HEK293 (cell line): ENCODE measurements around the gene RPS6KA2.
A peak's percentile ranks its signal among the peaks of the same experiment; 100 is the strongest.
"Not testable (repeated sequence)": the region's sequence is repeated elsewhere in the genome, so short reads cannot be mapped to it uniquely, and the experiment has no call there.

Source experiments
- CTCF ChIA-PET: fragments of 350-600 bp; formaldehyde crosslinking; extraction: SDS; loops from one replicate; lab custom pipeline; 2021; ENCODE audit warnings: antibody characterized with exemption; lab: Yijun Ruan, JAX
- POLR2A ChIA-PET: fragments of 300-600 bp; formaldehyde crosslinking; extraction: SDS; loops from one replicate; lab custom pipeline; 2020; ENCODE audit warnings: antibody characterized with exemption, inconsistent platforms; lab: Yijun Ruan, JAX
- H3K27ac ChIP-seq: fragments of 200-500 bp; sonication (Bioruptor generic); 2 replicates; pipeline ENCODE4 v1.5.1; 2014; ENCODE audit warnings: low read depth, low read length, control low read depth, inconsistent platforms; ENCODE audit errors: extremely low read depth
- H3K36me3 ChIP-seq, 2 experiments: fragments of 200-500 bp in 1 of 2; sonication (Bioruptor generic) in 1 of 2; 1 replicate in 1 of 2; 2 replicates in 1 of 2; pipeline ENCODE4 v1.5.1; 2014 to 2017; ENCODE audit warnings: inconsistent platforms in 2 of 2, low read length in 2 of 2; ENCODE audit not compliant: control insufficient read depth in 2 of 2, insufficient read depth in 1 of 2
- H3K4me1 ChIP-seq: fragments of 200-500 bp; sonication (Bioruptor generic); 2 replicates; pipeline ENCODE4 v1.5.1; 2014; ENCODE audit warnings: mild to moderate bottlenecking, low read length, inconsistent platforms; ENCODE audit not compliant: control insufficient read depth, insufficient read depth
- H3K4me3 ChIP-seq: 2 replicates; pipeline ENCODE4 v1.5.1; 2011; ENCODE audit warnings: low read depth, mild to moderate bottlenecking, control low read depth, low read length, moderate library complexity
- H3K9me3 ChIP-seq: fragments of 200-500 bp; sonication (Bioruptor generic); 2 replicates; pipeline ENCODE4 v1.5.1; 2014; ENCODE audit warnings: low read depth, low read length, inconsistent platforms; ENCODE audit not compliant: control insufficient read depth, insufficient read depth
- HOXC10 ChIP-seq: sonication (generic); formaldehyde crosslinking; IDR thresholded peaks from 2 replicates; pipeline ENCODE4 v1.8.1; 2023; ENCODE audit warnings: mild to moderate bottlenecking, missing genetic modification reagents
- KLF7 ChIP-seq: fragments of 450-650 bp; formaldehyde crosslinking; IDR thresholded peaks from 2 replicates; pipeline ENCODE4 v1.5.1; 2016; ENCODE audit warnings: missing biosample characterization, missing genetic modification characterization, borderline replicate concordance
- KLF9 ChIP-seq: fragments of 450-650 bp; formaldehyde crosslinking; IDR thresholded peaks from 2 replicates; pipeline ENCODE4 v1.5.1; 2016; ENCODE audit warnings: missing biosample characterization, missing genetic modification characterization, low read depth
- OVOL3 ChIP-seq: fragments of 450-650 bp; formaldehyde crosslinking; IDR thresholded peaks from 2 replicates; pipeline ENCODE4 v1.5.1; 2016; ENCODE audit warnings: missing biosample characterization, missing genetic modification characterization
- PRDM10 ChIP-seq: fragments of 450-650 bp; formaldehyde crosslinking; IDR thresholded peaks from 2 replicates; pipeline ENCODE4 v1.5.1; 2016; ENCODE audit warnings: missing biosample characterization, missing genetic modification characterization
- SCRT2 ChIP-seq: fragments of 450-650 bp; formaldehyde crosslinking; IDR thresholded peaks from 2 replicates; pipeline ENCODE4 v1.5.1; 2016; ENCODE audit warnings: missing biosample characterization, missing genetic modification characterization
- ZBTB20 ChIP-seq: fragments of 450-650 bp; formaldehyde crosslinking; IDR thresholded peaks from 2 replicates; pipeline ENCODE4 v1.5.1; 2016; ENCODE audit warnings: missing biosample characterization, missing genetic modification characterization
- ZFP41 ChIP-seq: fragments of 450-650 bp; formaldehyde crosslinking; IDR thresholded peaks from 2 replicates; pipeline ENCODE4 v1.5.1; 2016; ENCODE audit warnings: missing biosample characterization, missing genetic modification characterization, borderline replicate concordance
- ZNF239 ChIP-seq: fragments of 450-650 bp; formaldehyde crosslinking; IDR thresholded peaks from 2 replicates; pipeline ENCODE4 v1.5.1; 2016; ENCODE audit warnings: missing biosample characterization, missing genetic modification characterization
- ZNF423 ChIP-seq: fragments of 450-650 bp; formaldehyde crosslinking; IDR thresholded peaks from 2 replicates; pipeline ENCODE4 v1.5.1; 2016; ENCODE audit warnings: missing biosample characterization, missing genetic modification characterization
- ZNF654 ChIP-seq: fragments of 450-650 bp; formaldehyde crosslinking; IDR thresholded peaks from 2 replicates; pipeline ENCODE4 v1.5.1; 2016; ENCODE audit warnings: low read depth, missing biosample characterization, missing genetic modification characterization
- ZNF670 ChIP-seq: fragments of 450-650 bp; formaldehyde crosslinking; IDR thresholded peaks from 2 replicates; pipeline ENCODE4 v1.5.1; 2016; ENCODE audit warnings: missing biosample characterization, missing genetic modification characterization, low read depth
- ZNF692 ChIP-seq: fragments of 450-650 bp; formaldehyde crosslinking; IDR thresholded peaks from 2 replicates; pipeline ENCODE4 v1.5.1; 2016; ENCODE audit warnings: missing biosample characterization, missing genetic modification characterization
- ZNF777 ChIP-seq: fragments of 450-650 bp; formaldehyde crosslinking; IDR thresholded peaks from 2 replicates; pipeline ENCODE4 v1.5.1; 2017; ENCODE audit warnings: missing biosample characterization, missing genetic modification characterization, borderline replicate concordance
- ZNF785 ChIP-seq: fragments of 450-650 bp; formaldehyde crosslinking; IDR thresholded peaks from 2 replicates; pipeline ENCODE4 v1.5.1; 2016; ENCODE audit warnings: missing biosample characterization, missing genetic modification characterization
- ZNF792 ChIP-seq: fragments of 450-650 bp; formaldehyde crosslinking; IDR thresholded peaks from 2 replicates; pipeline ENCODE4 v1.5.1; 2016; ENCODE audit warnings: missing biosample characterization, missing genetic modification characterization
- ZNF843 ChIP-seq: fragments of 450-650 bp; formaldehyde crosslinking; IDR thresholded peaks from 2 replicates; pipeline ENCODE4 v1.5.1; 2016; ENCODE audit warnings: missing biosample characterization, missing genetic modification characterization

RPS6KA2 gene

GRCh38 chr6:166539543-166539942 lies 87.5 kb downstream of the RPS6KA2 start (continued):
- TF ChIP-seq KLF9 (tag by site-specific recombination) = no peak

GRCh38 chr6:166539011-166539385 lies 88.1 kb downstream of the RPS6KA2 start:
- H3K4me1 ChIP-seq, CTCF ChIA-PET, H3K9me3 ChIP-seq, H3K27ac ChIP-seq, H3K36me3 ChIP-seq, POLR2A ChIA-PET, H3K4me3 ChIP-seq: not testable (repeated sequence)

- Histone ChIP-seq H3K4me1 (no peaks in the 10 kb centered on the region), H3K36me3 (no peaks in the 10 kb centered on the region), H3K27ac (no peak overlapping the region), H3K4me3 (no peak overlapping the region), H3K9me3 (no peaks in the 10 kb centered on the region)
- TF ChIP-seq ZNF792 (tag by site-specific recombination) = no peak
- no peak for TF ChIP-seq ZNF423 (tag by site-specific recombination)
- no peak for TF ChIP-seq ZNF777 (tag by site-specific recombination)
- TF ChIP-seq KLF7 (tag by site-specific recombination) = no peak
- no peak for TF ChIP-seq ZFP41 (tag by site-specific recombination)
- TF ChIP-seq ZNF239 (tag by site-specific recombination) = no peak
- no peak for TF ChIP-seq ZNF843 (tag by site-specific recombination)
- no peak for TF ChIP-seq ZNF785 (tag by site-specific recombination)
- TF ChIP-seq OVOL3 (tag by site-specific recombination) = no peak
- CTCF ChIA-PET = interaction anchor here (0.5 kb wide), 1 partner anchor 410 kb away, joined by 6 read pairs; no protein-coding TSS in a partner anchor
- POLR2A ChIA-PET = no interaction called here
Measured at GRCh38 chr6:166538297-166539010, 88.6 kb downstream of the RPS6KA2 start.

- H3K36me3 ChIP-seq = no peaks in the 10 kb centered on the region
- ChIA-PET POLR2A (no interaction called here), CTCF (interaction anchor here (0.5 to 1.6 kb wide), 3 partner anchors 14 to 239 kb away, joined by 3 read pairs; no protein-coding TSS in a partner anchor)
- no peaks in the 10 kb centered on the region for H3K4me1 ChIP-seq
- TF ChIP-seq ZNF670 (tag by site-specific recombination) = no peak
- no peak for TF ChIP-seq ZNF692
- peak; percentile 76 for TF ChIP-seq SCRT2
- no peak for TF ChIP-seq HOXC10 (CRISPR knock-in tag)
- no peak for TF ChIP-seq ZBTB20
- TF ChIP-seq PRDM10 (tag by site-specific recombination) = no peak
- TF ChIP-seq ZNF654 (tag by site-specific recombination) = no peak
- H3K4me3 ChIP-seq = no peak overlapping the region
- no peak overlapping the region for H3K27ac ChIP-seq
- no peaks in the 10 kb centered on the region for H3K9me3 ChIP-seq
Measured at GRCh38 chr6:166534658-166535406, 92.2 kb downstream of the RPS6KA2 start.
